ENCODE data around the gene MMUT. TPM values are rescaled to one million over a fixed set of nuclear protein-coding genes. Genes with fewer than 3 reads are reported as not detected.
"Not testable (repeated sequence)": the region's sequence is repeated elsewhere in the genome, so short reads cannot be mapped to it uniquely, and the experiment has no call there.

The MMUT gene
- total RNA-seq, 6 experiments from 2014 or later: 24.7 to 108 (median 63.9) TPM

- H3K4me3 ChIP-seq: no peak overlapping the region
- no peak overlapping the region for H3K27ac ChIP-seq
- TF ChIP-seq CTCF (IDR thresholded peaks at IDR 0.05) (no peak), POLR2A (IDR thresholded peaks at IDR 0.05) (no peak)
- H3K27me3 ChIP-seq: no peaks in the 10 kb centered on the region
- H3K36me3 ChIP-seq: no peaks in the 10 kb centered on the region
- intact Hi-C loops (cut with DNase I): no loop called here
- no peak for DNase-seq
- H3K4me1 ChIP-seq: no peaks in the 10 kb centered on the region
- ATAC-seq: no peak
- 65% methylated on average over 3 of the region's 3 CpGs for WGBS (ENCODE audit: insufficient coverage, low coverage, low lambda C conversion rate, missing lambda C conversion rate)
- H3K9me3 ChIP-seq: no peaks in the 10 kb centered on the region
Measured at GRCh38 chr6:49479308-49479970, 16.4 kb upstream of the MMUT start.

GRCh38 chr6:49476564-49476963 is 13.5 kb upstream of the MMUT start:
- H3K36me3 ChIP-seq; H3K4me3 ChIP-seq; ATAC-seq; DNase-seq; H3K27ac ChIP-seq; H3K27me3 ChIP-seq; intact Hi-C loops (cut with DNase I); H3K4me1 ChIP-seq; H3K9me3 ChIP-seq: not testable (repeated sequence)
- WGBS (ENCODE audit: insufficient coverage, low coverage, low lambda C conversion rate, missing lambda C conversion rate): no CpG with 5 or more reads among the region's 2 CpGs

- H3K4me3 ChIP-seq: no peak overlapping the region
- no peak for TF ChIP-seq POLR2A (IDR thresholded peaks at IDR 0.05)
- intact Hi-C loops (cut with DNase I): no loop called here
- no peaks in the 10 kb centered on the region for H3K27me3 ChIP-seq
- 100% methylated on average over 2 of the region's 9 CpGs for WGBS (ENCODE audit: insufficient coverage, low coverage, low lambda C conversion rate, missing lambda C conversion rate)
- H3K9me3 ChIP-seq: no peaks in the 10 kb centered on the region
- DNase-seq (no peak), ATAC-seq (no peak)
- peaks cover 0 to 8% (median 0%) of the 10 kb centered on the region in 4 donors for H3K4me1 ChIP-seq
- peaks cover 0 to 4% (median 0%) of the 10 kb centered on the region in 4 donors for H3K36me3 ChIP-seq
- H3K27ac ChIP-seq: no peak overlapping the region
Measured at GRCh38 chr6:49468042-49468441, 5.0 kb upstream of the MMUT start.

GRCh38 chr6:49464691-49465090 is 1.6 kb upstream of the MMUT start:
- Histone ChIP-seq H3K4me3 (no peak overlapping the region), H3K27ac (no peak overlapping the region), H3K9me3 (no peaks in the 10 kb centered on the region), H3K36me3 (no peaks in the 10 kb centered on the region), H3K27me3 (no peaks in the 10 kb centered on the region), H3K4me1 (peaks cover 0 to 24% (median 0%) of the 10 kb centered on the region in 4 donors)
- ATAC-seq (no peak), DNase-seq (no peak)
- TF ChIP-seq CTCF (IDR thresholded peaks at IDR 0.05): no peak
- no peak for TF ChIP-seq POLR2A (IDR thresholded peaks at IDR 0.05)
- WGBS (ENCODE audit: insufficient coverage, low coverage, low lambda C conversion rate, missing lambda C conversion rate): 81% methylated on average over 2 of the region's 2 CpGs
- intact Hi-C loops (cut with DNase I): no loop called here

- DNase-seq (no peak), ATAC-seq (no peak)
- Histone ChIP-seq H3K27me3 (no peaks in the 10 kb centered on the region), H3K36me3 (peaks cover 0 to 8% (median under 1%) of the 10 kb centered on the region in 4 donors), H3K4me3 (peak overlapping the region; percentile 76 to 83 (median 77)), H3K4me1 (peaks cover 0 to 27% (median 0%) of the 10 kb centered on the region in 4 donors), H3K9me3 (no peaks in the 10 kb centered on the region), H3K27ac (peak overlapping the region in 2 of 3 donors; percentile 77 to 95)
- WGBS (ENCODE audit: insufficient coverage, low coverage, low lambda C conversion rate, missing lambda C conversion rate): 0% methylated on average over 4 of the region's 4 CpGs
- intact Hi-C loops (cut with DNase I): no loop called here
- TF ChIP-seq CTCF (IDR thresholded peaks at IDR 0.05) (no peak), POLR2A (IDR thresholded peaks at IDR 0.05) (no peak)
Measured at GRCh38 chr6:49463612-49463967, 537 bp upstream of the MMUT start.

All from right lobe of liver (tissue), 6 donors.